IPS-15b (cell line): ENCODE measurements around the gene IQUB.
A peak's percentile ranks its signal among the peaks of the same experiment; 100 is the strongest.

Experiments used
- H3K27me3 ChIP-seq: one replicate; pipeline ENCODE4 v1.6.1; 2013; ENCODE audit warnings: low read length; ENCODE audit not compliant: control insufficient read depth, insufficient read depth
- H3K36me3 ChIP-seq: one replicate; pipeline ENCODE4 v1.6.1; 2013; ENCODE audit warnings: low read length; ENCODE audit not compliant: control insufficient read depth, insufficient read depth
- H3K4me1 ChIP-seq: one replicate; pipeline ENCODE4 v1.6.1; 2013; ENCODE audit warnings: mild to moderate bottlenecking, low read length; ENCODE audit not compliant: control insufficient read depth, insufficient read depth
- H3K4me3 ChIP-seq: one replicate; pipeline ENCODE4 v1.5.1; 2013; ENCODE audit warnings: low read depth, low read length
- H3K9ac ChIP-seq: one replicate; pipeline ENCODE4 v1.6.1; 2013; ENCODE audit warnings: low read depth, mild to moderate bottlenecking, low read length
- H3K9me3 ChIP-seq: one replicate; pipeline ENCODE4 v1.6.1; 2013; ENCODE audit warnings: mild to moderate bottlenecking, low read length; ENCODE audit not compliant: control insufficient read depth, insufficient read depth

IQUB gene

GRCh38 chr7:123534383-123535260 lies at the start of gene IQUB:
Gene IQUB (minus strand): TSS chr7:123534595. CDS start chr7:123512340, 22,255 bp downstream.
- Histone ChIP-seq H3K9me3 (no peaks in the 10 kb centered on the region), H3K27me3 (peaks cover 12% of the 10 kb centered on the region), H3K4me3 (peak within 1 kb of the TSS; percentile 82), H3K4me1 (peaks cover 2% of the 10 kb centered on the region), H3K9ac (no peak within 1 kb of the TSS), H3K36me3 (no peaks in the 10 kb centered on the region)

GRCh38 chr7:123583821-123584220 lies 49.4 kb upstream of the IQUB start:
- peaks cover 6% of the 10 kb centered on the region for H3K4me1 ChIP-seq
- no peaks in the 10 kb centered on the region for H3K36me3 ChIP-seq
- H3K4me3 ChIP-seq = no peak overlapping the region
- no peak overlapping the region for H3K9ac ChIP-seq
- H3K9me3 ChIP-seq = no peaks in the 10 kb centered on the region
- no peaks in the 10 kb centered on the region for H3K27me3 ChIP-seq

GRCh38 chr7:123581162-123581459 lies 46.7 kb upstream of the IQUB start:
- H3K36me3 ChIP-seq = no peaks in the 10 kb centered on the region
- no peak overlapping the region for H3K4me3 ChIP-seq
- H3K9me3 ChIP-seq = no peaks in the 10 kb centered on the region
- H3K27me3 ChIP-seq = no peaks in the 10 kb centered on the region
- peaks cover 6% of the 10 kb centered on the region for H3K4me1 ChIP-seq
- H3K9ac ChIP-seq = no peak overlapping the region

- H3K4me3 ChIP-seq = no peak overlapping the region
- no peaks in the 10 kb centered on the region for H3K9me3 ChIP-seq
These were observed 46.2 kb upstream of the IQUB start for GRCh38 chr7:123580406-123581161.

GRCh38 chr7:123579416-123579815 lies 45.0 kb upstream of the IQUB start:
- Histone ChIP-seq H3K36me3 (no peaks in the 10 kb centered on the region), H3K9ac (no peak overlapping the region), H3K4me3 (no peak overlapping the region), H3K27me3 (no peaks in the 10 kb centered on the region), H3K4me1 (peaks cover 14% of the 10 kb centered on the region), H3K9me3 (no peaks in the 10 kb centered on the region)

More at GRCh38 chr7:123580406-123581161, 46.2 kb upstream of the IQUB start:
- H3K9ac ChIP-seq = no peak overlapping the region
- no peaks in the 10 kb centered on the region for H3K36me3 ChIP-seq
- H3K27me3 ChIP-seq = no peaks in the 10 kb centered on the region
- H3K4me1 ChIP-seq = peaks cover 6% of the 10 kb centered on the region

- Histone ChIP-seq H3K9me3 (no peaks in the 10 kb centered on the region), H3K27me3 (no peaks in the 10 kb centered on the region), H3K4me3 (no peak overlapping the region), H3K36me3 (no peaks in the 10 kb centered on the region), H3K4me1 (peaks cover 12% of the 10 kb centered on the region), H3K9ac (no peak overlapping the region)
These were observed 39.6 kb upstream of the IQUB start for GRCh38 chr7:123573896-123574467.

GRCh38 chr7:123573341-123573740 lies 38.9 kb upstream of the IQUB start:
- H3K4me1 ChIP-seq = peaks cover 12% of the 10 kb centered on the region
- H3K27me3 ChIP-seq = no peaks in the 10 kb centered on the region
- no peaks in the 10 kb centered on the region for H3K36me3 ChIP-seq
- H3K9me3 ChIP-seq = no peaks in the 10 kb centered on the region
- H3K9ac ChIP-seq = no peak overlapping the region
- no peak overlapping the region for H3K4me3 ChIP-seq

- H3K4me3 ChIP-seq = no peak overlapping the region
- no peak overlapping the region for H3K9ac ChIP-seq
- H3K9me3 ChIP-seq = no peaks in the 10 kb centered on the region
- H3K4me1 ChIP-seq = peaks cover 12% of the 10 kb centered on the region
- H3K36me3 ChIP-seq = no peaks in the 10 kb centered on the region
- no peaks in the 10 kb centered on the region for H3K27me3 ChIP-seq
These were observed 37.3 kb upstream of the IQUB start for GRCh38 chr7:123571684-123572083.

- Histone ChIP-seq H3K27me3 (no peaks in the 10 kb centered on the region), H3K4me1 (peaks cover 12% of the 10 kb centered on the region), H3K36me3 (no peaks in the 10 kb centered on the region), H3K9ac (no peak overlapping the region), H3K9me3 (no peaks in the 10 kb centered on the region), H3K4me3 (no peak overlapping the region)
These were observed 36.8 kb upstream of the IQUB start for GRCh38 chr7:123571187-123571586.

GRCh38 chr7:123570390-123571182 lies 36.2 kb upstream of the IQUB start:
- Histone ChIP-seq H3K9ac (no peak overlapping the region), H3K36me3 (no peaks in the 10 kb centered on the region), H3K9me3 (no peaks in the 10 kb centered on the region), H3K4me1 (peaks cover 12% of the 10 kb centered on the region), H3K4me3 (no peak overlapping the region), H3K27me3 (no peaks in the 10 kb centered on the region)

GRCh38 chr7:123569352-123570010 lies 35.1 kb upstream of the IQUB start:
- Histone ChIP-seq H3K4me1 (peaks cover 5% of the 10 kb centered on the region), H3K36me3 (no peaks in the 10 kb centered on the region), H3K9ac (no peak overlapping the region), H3K4me3 (no peak overlapping the region), H3K9me3 (no peaks in the 10 kb centered on the region), H3K27me3 (no peaks in the 10 kb centered on the region)
